NOMO-1 (cell line): ENCODE data around the gene ARHGAP9.
"Not testable (repeated sequence)": the region's sequence is repeated elsewhere in the genome, so short reads cannot be mapped to it uniquely, and the experiment has no call there.

Experiments
- DNase-seq, 2 experiments: peaks; one replicate each; lab custom pipeline; 2025; ENCODE audit not compliant: unreplicated experiment in 2 of 2; lab: John Stamatoyannopoulos, UW

The ARHGAP9 gene

DNA sequence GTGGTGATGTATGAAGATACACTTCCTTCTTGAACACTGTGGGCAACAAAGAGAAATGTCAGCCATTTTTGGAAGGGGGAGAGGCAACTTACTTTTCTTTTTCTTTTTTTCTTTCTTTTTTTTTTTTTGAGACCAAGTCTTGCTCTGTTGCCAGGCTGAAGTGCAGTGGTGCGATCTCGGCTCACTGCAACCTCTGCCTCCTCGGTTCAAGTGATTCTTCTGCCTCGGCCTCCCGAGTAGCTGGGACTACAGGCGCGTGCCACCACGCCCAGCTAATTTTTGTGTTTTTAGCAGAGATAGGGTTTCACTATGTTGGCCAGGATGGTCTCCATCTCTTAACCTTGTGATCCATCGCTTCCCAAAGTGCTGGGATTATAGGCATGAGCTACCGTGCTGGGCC is 38.1 kb upstream of the ARHGAP9 start:
- not testable (repeated sequence) for DNase-seq

DNA sequence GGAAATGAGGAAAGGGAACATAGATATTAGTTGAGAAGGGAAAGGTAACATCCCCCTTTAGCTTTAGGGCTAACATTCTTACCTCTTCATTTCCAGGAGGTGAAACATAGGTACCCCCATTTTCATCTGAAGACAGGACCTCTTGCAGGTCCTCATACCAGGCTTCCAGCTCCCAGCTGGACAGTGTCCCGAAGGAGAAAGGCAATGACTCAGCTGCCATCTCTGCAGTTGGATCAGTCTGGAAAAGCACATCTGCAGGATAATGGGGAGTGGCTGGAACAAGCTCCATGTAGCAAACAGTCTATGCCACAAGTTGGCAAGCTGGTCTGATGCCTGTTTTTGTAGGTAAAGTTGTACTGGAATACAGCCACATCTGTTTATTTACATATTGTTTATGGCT is 37.5 kb upstream of the ARHGAP9 start:
- no peak for DNase-seq

DNA sequence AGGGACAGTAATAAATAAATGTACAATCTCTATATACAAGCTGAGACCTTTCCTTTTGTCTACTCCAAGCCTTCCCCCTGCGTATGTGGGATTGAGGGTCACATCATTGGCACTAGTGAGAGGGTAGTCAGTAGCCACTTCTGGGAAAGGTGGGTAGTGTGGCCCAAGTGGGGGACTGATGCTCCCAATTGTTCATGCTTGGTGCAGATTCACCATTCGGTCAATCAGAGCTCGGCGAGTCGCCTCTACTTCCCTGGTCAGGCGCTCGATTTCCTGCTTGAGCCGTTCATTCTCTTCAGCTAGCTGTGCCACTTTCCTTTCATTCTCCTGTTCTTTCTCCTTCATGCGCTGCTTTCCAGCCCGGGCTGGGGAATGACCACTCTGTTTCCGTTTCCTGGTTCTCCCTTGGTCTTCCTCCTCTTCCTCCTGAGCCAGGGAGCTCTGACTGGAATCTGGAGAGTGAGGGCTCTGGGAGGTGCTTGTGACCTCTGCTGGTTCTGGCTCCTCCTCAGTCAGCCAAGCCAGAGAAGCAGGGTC is 37.0 kb upstream of the ARHGAP9 start:
- no peak for DNase-seq

DNA sequence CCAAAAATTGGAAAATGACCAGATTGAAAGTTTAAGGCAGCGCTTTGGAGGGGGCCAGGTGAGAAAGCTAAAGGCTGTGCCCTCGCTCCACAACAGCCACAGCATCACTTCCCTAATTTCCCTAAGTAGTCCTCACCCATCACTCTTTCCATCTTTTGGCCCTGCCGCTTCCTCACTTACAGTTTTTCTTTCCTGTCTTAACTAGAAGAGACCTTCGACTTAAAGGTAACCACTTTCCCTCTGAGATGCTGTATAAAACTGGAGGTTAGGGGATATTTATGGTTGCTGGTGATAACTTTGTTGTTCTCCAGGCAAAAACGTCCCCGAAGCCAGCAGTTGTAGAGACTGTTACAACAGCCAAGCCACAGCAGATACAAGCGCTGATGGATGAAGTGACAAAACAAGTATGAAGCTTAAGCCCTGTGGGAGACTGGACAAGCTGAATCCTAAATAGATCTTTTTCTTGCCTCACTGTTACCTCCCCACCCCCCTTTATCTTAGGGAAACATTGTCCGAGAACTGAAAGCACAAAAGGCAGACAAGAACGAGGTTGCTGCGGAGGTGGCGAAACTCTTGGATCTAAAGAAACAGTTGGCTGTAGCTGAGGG is 36.4 kb upstream of the ARHGAP9 start:
- no peak for DNase-seq

DNA sequence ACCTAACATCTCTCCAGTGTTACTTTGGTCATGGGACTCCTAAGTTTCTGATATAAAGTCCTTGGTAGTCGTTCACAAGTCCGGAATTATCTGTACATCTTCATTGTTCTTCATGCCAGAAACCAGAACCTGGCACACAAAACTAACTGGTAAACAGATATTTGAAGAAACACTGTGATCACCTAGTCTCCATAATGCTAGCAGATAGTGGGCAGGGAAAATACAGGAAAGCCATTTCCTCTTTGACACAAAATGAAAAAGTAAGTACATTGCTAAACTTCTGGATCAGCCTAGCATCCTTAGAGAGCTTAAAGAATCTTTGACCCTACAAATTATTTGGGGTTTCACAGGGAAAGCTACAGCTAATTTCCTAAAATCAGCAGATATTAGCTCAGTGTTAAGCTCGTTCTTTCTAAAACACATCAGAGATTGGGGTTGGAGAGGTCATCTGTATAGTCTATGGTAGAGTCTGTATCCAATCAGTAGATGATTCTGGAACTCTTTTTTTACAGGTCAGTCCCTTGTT is 35.8 kb upstream of the ARHGAP9 start:
- no peak for DNase-seq

DNA sequence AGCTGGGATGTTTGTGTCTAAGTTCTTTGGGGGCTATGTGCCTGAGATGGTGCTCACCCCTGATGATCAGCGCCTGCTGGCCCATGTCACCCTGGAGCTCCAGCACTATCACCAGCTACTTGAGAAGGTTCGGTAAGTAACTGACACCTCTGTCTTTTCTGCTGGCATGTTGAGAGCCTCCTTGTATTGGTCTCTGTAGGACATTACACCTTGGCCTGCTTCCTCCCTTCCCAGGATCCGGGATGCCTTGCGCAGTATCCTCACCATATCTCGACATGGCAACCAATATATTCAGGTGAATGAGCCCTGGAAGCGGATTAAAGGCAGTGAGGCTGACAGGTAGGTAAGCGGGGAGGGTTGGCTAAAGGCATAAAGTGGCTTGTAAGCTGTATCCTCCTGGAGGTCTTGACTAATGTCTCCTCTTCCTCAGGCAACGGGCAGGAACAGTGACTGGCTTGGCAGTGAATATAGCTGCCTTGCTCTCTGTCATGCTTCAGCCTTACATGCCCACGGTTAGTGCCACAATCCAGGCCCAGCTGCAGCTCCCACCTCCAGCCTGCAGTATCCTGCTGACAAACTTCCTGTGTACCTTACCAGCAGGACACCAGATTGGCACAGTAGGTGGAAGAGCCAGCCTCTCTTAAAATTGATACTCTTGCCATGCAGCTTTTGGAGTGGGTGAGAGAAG is 35.2 kb upstream of the ARHGAP9 start:
- no peak for DNase-seq

DNA sequence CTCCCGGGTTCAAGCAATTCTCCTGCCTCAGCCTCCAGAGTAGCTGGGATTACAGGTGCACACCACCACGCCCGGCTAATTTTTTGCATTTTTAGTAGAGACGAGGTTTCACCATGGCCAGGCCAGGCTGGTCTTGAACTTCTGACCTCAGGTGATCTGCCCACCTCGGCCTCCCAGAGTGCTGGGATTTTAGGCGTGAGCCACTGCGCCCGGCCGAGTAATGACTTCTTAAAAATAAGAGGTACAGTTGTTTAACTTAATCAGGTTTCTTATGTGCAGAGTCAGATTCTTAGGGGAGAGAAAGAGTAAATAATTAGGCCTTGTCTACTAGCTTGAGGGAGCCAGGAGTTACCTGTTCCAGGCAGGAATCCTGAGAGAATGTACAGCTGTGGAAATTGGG is 34.6 kb upstream of the ARHGAP9 start:
- not testable (repeated sequence) for DNase-seq

DNA sequence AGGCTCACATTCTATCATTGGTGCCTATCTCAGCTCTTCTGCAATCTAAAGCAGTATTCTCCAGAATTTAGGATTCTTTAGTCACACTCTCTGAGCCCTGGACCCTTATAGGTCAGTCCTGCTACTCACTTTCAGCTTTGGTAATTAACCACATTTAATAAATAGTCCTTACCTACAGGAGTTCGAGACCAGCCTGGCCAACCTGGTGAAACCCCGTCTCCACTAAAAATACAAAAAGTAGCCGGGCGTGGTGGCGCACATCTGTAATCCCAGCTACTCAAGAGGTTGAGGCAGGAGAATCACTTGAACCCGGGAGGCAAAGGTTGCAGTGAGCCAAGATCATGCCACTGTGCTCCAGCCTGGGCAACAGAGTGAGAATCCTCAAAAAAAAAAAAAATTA is 34.0 kb upstream of the ARHGAP9 start:
- not testable (repeated sequence) for DNase-seq

DNA sequence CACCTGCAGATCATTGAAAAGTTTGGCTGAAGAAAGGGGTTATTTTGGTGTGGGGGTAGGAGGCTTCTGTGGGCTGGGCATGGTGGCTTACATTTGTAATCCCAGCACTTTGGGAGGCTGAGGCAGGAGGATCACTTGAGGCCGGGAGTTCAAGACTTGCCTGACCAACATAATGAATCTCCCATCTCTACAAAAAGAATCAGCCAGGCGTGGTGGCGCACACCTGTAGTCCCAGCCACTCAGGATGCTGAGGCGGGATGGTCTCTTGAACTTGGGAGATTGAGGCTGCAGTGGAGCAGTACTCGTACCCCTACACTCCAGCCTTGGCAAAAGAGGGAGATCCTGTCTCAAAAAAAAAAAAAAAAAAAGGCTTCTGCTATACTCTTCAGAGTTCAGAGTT is 33.6 kb upstream of the ARHGAP9 start:
- DNase-seq: no peak

DNA sequence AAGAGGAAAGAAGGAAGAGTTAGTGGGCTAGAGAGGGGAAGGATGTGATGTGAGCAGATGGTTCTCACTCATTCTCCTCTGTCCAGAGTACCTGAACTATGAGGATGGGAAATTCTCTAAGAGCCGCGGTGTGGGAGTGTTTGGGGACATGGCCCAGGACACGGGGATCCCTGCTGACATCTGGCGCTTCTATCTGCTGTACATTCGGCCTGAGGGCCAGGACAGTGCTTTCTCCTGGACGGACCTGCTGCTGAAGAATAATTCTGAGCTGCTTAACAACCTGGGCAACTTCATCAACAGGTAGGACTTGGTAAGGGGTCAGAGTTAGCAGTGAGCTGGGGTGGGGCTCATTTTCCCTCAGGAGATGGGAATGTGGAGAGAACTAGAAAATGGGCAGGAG is 33.0 kb upstream of the ARHGAP9 start:
- DNase-seq: no peak

DNA sequence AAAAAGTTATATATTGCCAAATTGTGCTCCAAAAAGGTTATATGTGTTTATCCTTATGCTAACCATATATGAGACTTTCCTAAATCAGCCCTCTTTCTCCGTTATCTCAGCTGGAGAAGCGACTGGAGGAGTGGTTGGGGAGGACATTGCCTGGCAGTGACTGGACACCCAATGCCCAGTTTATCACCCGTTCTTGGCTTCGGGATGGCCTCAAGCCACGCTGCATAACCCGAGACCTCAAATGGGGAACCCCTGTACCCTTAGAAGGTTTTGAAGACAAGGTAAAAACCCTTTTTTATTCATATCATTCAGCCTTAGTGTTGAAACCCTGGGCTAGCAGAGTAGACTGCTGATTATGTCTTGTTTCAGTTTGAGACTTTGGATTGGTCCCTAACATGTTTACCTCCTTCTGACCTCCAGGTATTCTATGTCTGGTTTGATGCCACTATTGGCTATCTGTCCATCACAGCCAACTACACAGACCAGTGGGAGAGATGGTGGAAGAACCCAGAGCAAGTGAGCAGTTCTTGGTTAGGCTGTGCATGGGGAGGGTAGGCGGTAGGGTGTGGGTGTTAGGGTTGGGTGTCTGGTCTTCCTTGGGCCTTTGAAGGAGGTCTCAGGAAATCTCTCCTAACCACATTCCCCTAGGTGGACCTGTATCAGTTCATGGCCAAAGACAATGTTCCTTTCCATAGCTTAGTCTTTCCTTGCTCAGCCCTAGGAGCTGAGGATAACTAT is 32.1 kb upstream of the ARHGAP9 start:
- no peak for DNase-seq

DNA sequence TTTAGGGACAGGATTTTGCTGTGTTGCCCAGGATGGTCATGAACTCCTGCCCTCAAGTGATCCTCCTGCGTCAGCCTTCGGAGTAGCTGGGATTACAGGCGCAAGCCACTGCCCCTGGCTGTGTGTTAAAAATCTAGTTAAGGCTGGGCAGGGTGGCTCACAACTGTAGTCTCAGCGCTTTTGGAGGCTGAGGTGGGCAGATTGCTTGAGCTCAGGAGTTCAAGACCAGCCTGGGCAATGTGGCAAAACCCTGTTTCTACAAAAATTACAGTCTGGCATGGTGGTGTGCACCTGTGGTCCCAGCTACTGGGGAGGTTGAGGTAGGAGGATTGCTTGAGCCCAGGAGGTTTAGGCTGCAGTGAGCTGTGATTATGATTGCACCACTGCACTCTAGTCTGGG is 31.5 kb upstream of the ARHGAP9 start:
- DNase-seq: no peak

DNA sequence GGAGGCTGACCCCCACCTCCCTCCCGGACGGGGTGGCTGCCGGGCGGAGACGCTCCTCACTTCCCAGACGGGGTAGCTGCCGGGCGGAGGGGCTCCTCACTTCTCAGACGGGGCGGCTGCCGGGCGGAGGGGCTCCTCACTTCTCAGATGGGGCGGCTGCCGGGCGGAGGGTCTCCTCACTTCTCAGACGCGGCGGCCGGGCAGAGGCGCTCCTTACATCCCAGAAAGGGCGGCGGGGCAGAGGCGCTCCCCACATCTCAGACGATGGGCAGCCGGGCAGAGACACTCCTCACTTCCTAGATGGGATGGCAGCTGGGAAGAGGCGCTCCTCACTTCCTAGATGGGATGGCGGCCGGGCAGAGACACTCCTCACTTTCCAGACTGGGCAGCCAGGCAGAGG is 28.1 kb upstream of the ARHGAP9 start:
- DNase-seq: not testable (repeated sequence)

DNA sequence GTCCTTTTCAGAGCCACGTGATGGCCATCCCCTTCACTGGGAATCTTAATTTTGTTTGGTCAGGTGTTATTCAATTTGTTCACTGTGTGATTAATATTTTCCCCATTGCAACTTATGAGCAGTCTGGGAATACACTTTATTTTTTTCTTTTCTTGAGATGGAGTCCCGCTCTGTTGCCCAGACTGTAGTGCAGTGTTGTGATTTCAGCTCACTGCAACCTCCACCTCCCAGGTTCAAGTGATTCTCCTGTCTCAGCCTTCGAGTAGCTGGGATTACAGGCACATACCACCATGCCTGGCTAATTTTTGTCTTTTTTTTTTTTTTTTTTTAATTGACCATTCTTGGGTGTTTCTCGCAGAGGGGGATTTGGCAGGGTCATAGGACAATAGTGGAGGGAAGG is 26.9 kb upstream of the ARHGAP9 start:
- not testable (repeated sequence) for DNase-seq

DNA sequence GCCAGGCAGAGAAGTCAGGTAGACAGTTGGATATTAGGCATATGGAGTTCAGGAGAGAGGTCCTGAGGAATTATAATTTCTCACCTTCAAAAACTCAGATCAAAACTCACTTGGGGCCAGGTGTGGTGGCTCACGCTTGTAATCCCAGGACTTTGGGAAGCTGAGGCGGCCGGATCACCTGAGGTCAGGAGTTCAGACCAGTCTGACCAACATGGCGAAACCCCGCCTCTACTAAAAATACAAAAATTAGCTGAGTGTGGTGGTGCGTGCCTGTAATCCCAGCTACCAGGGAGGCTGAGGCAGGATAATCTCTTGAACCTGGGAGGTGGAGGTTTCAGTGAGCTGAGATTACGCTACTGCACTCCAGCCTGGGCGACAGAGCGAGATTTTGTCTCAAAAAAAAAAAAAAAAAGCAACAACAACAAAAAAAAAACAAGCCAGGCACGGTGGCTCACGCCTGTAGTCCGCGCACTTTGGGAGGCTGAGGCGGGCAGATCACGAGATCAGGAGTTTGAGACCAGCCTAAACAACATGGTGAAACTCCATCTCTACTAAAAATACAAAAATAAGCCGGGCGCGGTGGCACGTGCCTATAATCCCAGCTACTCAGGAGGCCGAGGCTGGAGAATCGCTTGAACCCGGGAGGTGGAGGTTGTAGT is 22.8 kb upstream of the ARHGAP9 start:
- DNase-seq: not testable (repeated sequence)

DNA sequence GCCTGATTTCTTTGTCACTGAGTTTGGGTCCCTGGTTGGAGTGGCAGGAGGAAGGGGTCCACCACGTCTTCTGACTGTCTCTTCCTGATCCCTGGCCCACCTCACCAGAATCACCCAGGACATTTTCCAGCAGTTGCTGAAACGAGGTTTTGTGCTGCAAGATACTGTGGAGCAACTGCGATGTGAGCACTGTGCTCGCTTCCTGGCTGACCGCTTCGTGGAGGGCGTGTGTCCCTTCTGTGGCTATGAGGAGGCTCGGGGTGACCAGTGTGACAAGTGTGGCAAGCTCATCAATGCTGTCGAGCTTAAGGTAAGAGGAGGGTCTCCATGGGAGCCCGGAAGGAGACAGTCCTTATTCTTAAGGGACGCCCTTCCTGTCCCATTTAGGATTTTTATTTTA is 20.5 kb upstream of the ARHGAP9 start:
- no peak for DNase-seq

DNA sequence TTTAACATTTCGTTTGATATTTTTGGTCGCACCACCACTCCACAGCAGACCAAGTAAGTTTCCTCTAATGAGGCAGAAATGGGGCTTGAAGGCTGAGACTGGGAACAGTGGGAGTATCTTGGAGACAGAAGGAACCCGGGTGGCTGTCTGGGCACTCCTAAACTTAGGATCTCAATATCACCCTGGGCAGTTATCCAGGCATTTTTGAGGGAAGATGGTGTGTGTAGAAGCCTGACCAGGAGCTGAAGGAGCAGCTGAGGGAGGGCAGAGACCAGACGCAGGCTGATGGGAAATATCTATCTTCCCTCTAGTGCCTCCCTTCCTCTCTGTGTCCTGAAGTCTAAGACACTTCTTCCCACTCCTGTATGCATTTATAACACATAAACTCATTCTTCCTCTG is 18.9 kb upstream of the ARHGAP9 start:
- no peak for DNase-seq

DNA sequence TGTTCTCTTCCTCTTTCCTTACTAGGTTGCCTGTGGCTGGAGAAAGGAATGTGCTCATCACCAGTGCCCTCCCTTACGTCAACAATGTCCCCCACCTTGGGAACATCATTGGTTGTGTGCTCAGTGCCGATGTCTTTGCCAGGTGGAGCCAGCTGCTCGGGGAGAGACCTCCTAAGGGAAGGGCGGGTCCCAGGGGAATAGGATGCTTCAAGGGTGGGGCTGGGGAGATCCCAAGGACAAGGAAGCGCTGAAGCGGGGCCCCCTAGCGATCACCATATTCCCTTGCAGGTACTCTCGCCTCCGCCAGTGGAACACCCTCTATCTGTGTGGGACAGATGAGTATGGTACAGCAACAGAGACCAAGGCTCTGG is 18.5 kb upstream of the ARHGAP9 start:
- no peak for DNase-seq

DNA sequence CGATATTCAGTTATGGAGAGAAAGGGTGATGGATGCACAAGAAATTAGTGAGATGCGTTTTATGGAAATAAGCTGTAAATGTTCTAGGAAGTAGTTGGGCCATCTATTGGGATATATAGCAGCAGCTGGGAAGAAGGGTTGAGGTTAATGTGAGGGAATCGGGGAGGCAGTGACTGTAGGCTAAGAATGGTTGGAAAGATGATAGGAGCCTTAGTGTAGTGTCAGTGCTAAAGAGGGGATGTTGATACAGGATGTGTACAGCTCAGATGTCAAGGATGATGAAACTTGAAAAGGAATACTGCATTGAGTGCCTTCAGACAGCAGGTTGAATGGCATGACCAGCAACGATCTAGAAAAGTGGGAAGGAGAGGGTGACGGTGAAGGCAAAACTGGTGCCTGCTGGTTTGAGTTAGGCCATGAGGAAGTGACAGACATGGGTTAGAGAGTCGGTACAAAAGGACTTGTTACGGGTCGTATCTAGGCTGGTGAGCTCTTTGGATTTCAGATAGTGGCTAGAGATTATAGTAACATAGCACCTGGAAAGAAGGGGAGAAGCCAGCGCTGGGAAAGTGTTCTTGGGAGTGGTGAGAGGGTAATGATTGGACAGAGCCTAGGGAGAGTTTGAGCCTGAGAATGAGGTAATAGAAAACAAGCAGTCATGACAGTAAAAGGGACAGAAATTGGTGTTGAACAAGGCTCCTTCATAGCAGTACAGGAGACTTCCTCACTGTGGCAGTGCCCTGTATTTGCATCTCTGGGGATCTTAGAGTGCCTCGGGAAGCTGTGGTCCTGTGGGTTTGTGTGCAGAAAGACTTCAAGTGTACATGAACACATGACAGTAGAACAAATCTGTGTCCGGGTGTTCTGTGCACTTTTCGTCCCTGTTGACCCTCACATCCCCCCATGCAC is 17.8 kb upstream of the ARHGAP9 start:
- no peak for DNase-seq

DNA sequence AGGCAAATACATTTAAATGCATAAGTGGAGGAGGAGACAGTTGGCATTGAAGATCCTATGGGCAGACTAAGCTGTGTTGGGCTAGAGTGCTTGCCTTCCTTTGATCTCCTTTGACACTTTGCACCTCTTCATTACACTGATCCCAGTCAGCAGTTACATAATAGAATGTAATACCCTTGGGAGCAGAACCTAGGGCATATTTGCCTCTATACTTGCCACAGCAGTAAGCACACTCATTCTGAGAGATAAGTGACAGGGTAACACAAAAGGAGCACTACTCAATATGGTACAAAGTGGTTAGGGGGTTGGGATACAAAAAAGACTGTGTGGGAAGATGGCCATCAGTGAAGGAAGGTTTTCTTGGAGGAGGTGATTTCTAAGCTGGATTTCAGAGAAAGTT is 17.2 kb upstream of the ARHGAP9 start:
- no peak for DNase-seq
